IMR-90 (cell line): Measurements from ENCODE around the gene CFAP61. TPM values are rescaled to one million over a fixed set of nuclear protein-coding genes. Genes with fewer than 3 reads are reported as not detected.

Source experiments
- ATAC-seq: fragments of 200-7000 bp; cut with Tn5 transposase; 2 replicates; pipeline ENCODE4 v1.9.1; 2020; ENCODE audit warnings: low read depth, mild to moderate bottlenecking, moderate library complexity
- BruUV-seq: library from RNA; stranded (reverse); fragments of 400-500 nt; replicated peaks from 2 replicates; lab custom pipeline; 2021; lab: Mats Ljungman, UMichigan
- CTCF ChIA-PET: fragments of 300-600 bp; formaldehyde crosslinking; extraction: SDS; loops from one replicate; lab custom pipeline; 2021; ENCODE audit warnings: antibody characterized with exemption; lab: Yijun Ruan, JAX
- POLR2A ChIA-PET: fragments of 300-600 bp; sonication (Branson Sonifier 250); formaldehyde crosslinking; loops from one replicate; lab custom pipeline; 2022; ENCODE audit warnings: antibody characterized with exemption; ENCODE audit not compliant: unreplicated experiment; lab: Charles Lee
- DNase-seq: peaks from one replicate; pipeline ENCODE4 v3.0.0; 2013
- H2AFZ ChIP-seq: replicated peaks from 2 replicates; pipeline ENCODE3; 2013; ENCODE audit warnings: low read length, mild to moderate bottlenecking; ENCODE audit not compliant: poor library complexity
- H2AK5ac ChIP-seq: 2 replicates; pipeline ENCODE4 v1.6.1; 2013; ENCODE audit warnings: low read depth, low read length, inconsistent platforms
- H2AK9ac ChIP-seq: replicated peaks from 2 replicates; pipeline ENCODE3; 2013; ENCODE audit warnings: mild to moderate bottlenecking, low read depth, low read length, moderate library complexity; ENCODE audit not compliant: poor library complexity
- H2BK120ac ChIP-seq: 2 replicates; pipeline ENCODE4 v1.6.1; 2013; ENCODE audit warnings: low read depth, low read length, inconsistent platforms
- H2BK15ac ChIP-seq: 3 replicates; pipeline ENCODE4 v1.6.1; 2013; ENCODE audit warnings: low read depth, low read length, inconsistent platforms
- H2BK20ac ChIP-seq: 2 replicates; pipeline ENCODE4 v1.6.1; 2013; ENCODE audit warnings: low read depth, mild to moderate bottlenecking, inconsistent platforms, low read length, moderate library complexity
- H2BK5ac ChIP-seq: 2 replicates; pipeline ENCODE4 v1.6.1; 2013; ENCODE audit warnings: mild to moderate bottlenecking, low read depth, low read length, inconsistent platforms; ENCODE audit not compliant: poor library complexity, severe bottlenecking
- H3K14ac ChIP-seq: replicated peaks from 2 replicates; pipeline ENCODE4 v1.6.1; 2013; ENCODE audit warnings: low read depth, low read length, inconsistent platforms
- H3K18ac ChIP-seq: 2 replicates; pipeline ENCODE4 v1.6.1; 2013; ENCODE audit warnings: low read depth, low read length, control low read depth
- H3K23ac ChIP-seq: 2 replicates; pipeline ENCODE4 v1.6.1; 2013; ENCODE audit warnings: low read depth, low read length, inconsistent platforms
- H3K27ac ChIP-seq: 2 replicates; pipeline ENCODE4 v1.5.1; 2013; ENCODE audit warnings: mild to moderate bottlenecking, control low read depth, low read length; ENCODE audit not compliant: insufficient read depth
- H3K27me3 ChIP-seq: 2 replicates; pipeline ENCODE4 v1.6.1; 2013; ENCODE audit warnings: low read length; ENCODE audit not compliant: control insufficient read depth, insufficient read depth
- H3K36me3 ChIP-seq: 2 replicates; pipeline ENCODE4 v1.6.1; 2013; ENCODE audit warnings: low read length, mixed read lengths; ENCODE audit not compliant: control insufficient read depth, insufficient read depth
- H3K4ac ChIP-seq: 2 replicates; pipeline ENCODE4 v1.6.1; 2013; ENCODE audit warnings: low read depth, low read length, inconsistent platforms
- H3K4me1 ChIP-seq: 2 replicates; pipeline ENCODE4 v1.6.1; 2013; ENCODE audit warnings: low read length, mixed read lengths; ENCODE audit not compliant: control insufficient read depth, insufficient read depth
- H3K4me2 ChIP-seq: 2 replicates; pipeline ENCODE4 v1.6.1; 2013; ENCODE audit warnings: low read depth, mild to moderate bottlenecking, control low read depth, low read length, moderate library complexity
- H3K4me3 ChIP-seq: 2 replicates; pipeline ENCODE4 v1.5.1; 2013; ENCODE audit warnings: low read depth, mild to moderate bottlenecking, control low read depth, low read length, moderate library complexity; ENCODE audit not compliant: insufficient read depth
- H3K56ac ChIP-seq: 2 replicates; pipeline ENCODE4 v1.6.1; 2013; ENCODE audit warnings: low read length, inconsistent platforms; ENCODE audit not compliant: insufficient read depth; ENCODE audit errors: extremely low read depth
- H3K79me1 ChIP-seq, 2 experiments: 2 replicates each; pipeline ENCODE4 v1.6.1; 2013; ENCODE audit warnings: low read length in 2 of 2, inconsistent platforms in 1 of 2, low read depth in 1 of 2
- H3K9ac ChIP-seq: 2 replicates; pipeline ENCODE4 v1.6.1; 2013; ENCODE audit warnings: low read depth, low read length, control low read depth
- H3K9me1 ChIP-seq: 2 replicates; pipeline ENCODE4 v1.6.1; 2013; ENCODE audit warnings: low read length, inconsistent platforms; ENCODE audit not compliant: insufficient read depth
- H3K9me3 ChIP-seq: 2 replicates; pipeline ENCODE4 v1.6.1; 2013; ENCODE audit warnings: low read length; ENCODE audit not compliant: control insufficient read depth, insufficient read depth
- H4K20me1 ChIP-seq: 2 replicates; pipeline ENCODE4 v1.6.1; 2013; ENCODE audit warnings: low read length, inconsistent platforms; ENCODE audit not compliant: insufficient read depth
- H4K5ac ChIP-seq: 2 replicates; pipeline ENCODE4 v1.6.1; 2013; ENCODE audit warnings: mild to moderate bottlenecking, low read depth, low read length, control low read depth
- H4K8ac ChIP-seq, 2 experiments: 2 replicates each; pipeline ENCODE4 v1.6.1; 2013; ENCODE audit warnings: low read depth in 2 of 2, low read length in 2 of 2, control low read depth in 1 of 2, inconsistent platforms in 1 of 2
- H4K91ac ChIP-seq: 2 replicates; pipeline ENCODE4 v1.6.1; 2013; ENCODE audit warnings: low read depth, low read length, inconsistent platforms; ENCODE audit not compliant: insufficient read depth
- BHLHE40 ChIP-seq: fragments of 150-350 bp; IDR thresholded peaks from 2 replicates; pipeline ENCODE4 v1.6.1; 2016; ENCODE audit warnings: mild to moderate bottlenecking, low read depth, low read length
- CEBPB ChIP-seq: IDR thresholded peaks from 2 replicates; pipeline ENCODE4 v1.6.1; 2012; ENCODE audit warnings: low read depth, low read length, improper control_type of control experiment
- CHD1 ChIP-seq: IDR thresholded peaks from 2 replicates; pipeline ENCODE4 v1.6.1; 2012; ENCODE audit warnings: low read depth, low read length, improper control_type of control experiment
- RCOR1 ChIP-seq: IDR thresholded peaks from 2 replicates; pipeline ENCODE4 v1.6.1; 2012; ENCODE audit warnings: mild to moderate bottlenecking, low read length, improper control_type of control experiment; ENCODE audit not compliant: insufficient replicate concordance
- RFX5 ChIP-seq: IDR thresholded peaks from 2 replicates; pipeline ENCODE4 v1.8.0; 2012; ENCODE audit warnings: low read depth, mild to moderate bottlenecking, low read length, moderate library complexity
- WGBS, 2 experiments: methylation state at CpG; one replicate each; pipeline versions ENCODE4 v1.1.5 to v1.1.7; 2013; ENCODE audit warnings: missing lambda C conversion rate in 2 of 2; ENCODE audit not compliant: insufficient read length in 1 of 2; ENCODE audit errors: extremely low coverage in 2 of 2; 5-methylcytosine and 5-hydroxymethylcytosine counted together
- dilution Hi-C: fragments of 300-500 bp; cut with HindIII; formaldehyde crosslinking; loops from one replicate; pipeline ENCODE4 v1.14.3; 2018; ENCODE audit warnings: low sequenced_read_pairs; ENCODE audit not compliant: unreplicated experiment
- in situ Hi-C: fragments of 300-500 bp; cut with MboI; formaldehyde crosslinking; loops from 3 replicates; pipeline ENCODE4 v1.14.3; 2019; ENCODE audit warnings: low sequenced_read_pairs, inconsistent platforms, mixed read lengths
- intact Hi-C: fragments of 100-400 bp; cut with micrococcal nuclease; formaldehyde crosslinking; loops from 2 replicates; pipeline ENCODE4 v1.10.0; 2022
- polyA plus RNA-seq, 3 experiments: library from polyadenylated mRNA; depleted of rRNA; stranded (reverse); fragments of >200 nt; gene quantifications; 2 replicates each; pipeline ENCODE4 v1.2.3, GENCODE V29; 2012; ENCODE audit warnings: low replicate concordance in 1 of 3
- total RNA-seq: library from RNA; depleted of rRNA; stranded (reverse); fragments of >200 nt; gene quantifications from 2 replicates; pipeline ENCODE4 v1.2.3, GENCODE V29; 2012
- TF ChIP-seq, protein P1 (sequence below): fragments of 150-350 bp; IDR thresholded peaks from 2 replicates; pipeline ENCODE4 v1.6.1; 2016; ENCODE audit warnings: low read depth, mild to moderate bottlenecking, low read length, moderate library complexity, borderline replicate concordance
- TF ChIP-seq, protein P2 (sequence below): fragments of 150-350 bp; IDR thresholded peaks from 2 replicates; pipeline ENCODE4 v1.6.1; 2017; ENCODE audit warnings: mild to moderate bottlenecking, antibody characterized with exemption, low read length, low read depth

CFAP61 gene
- total and polyA plus RNA-seq, 2 of the 4 experiments (the other 2 are of a cell fraction) = 0.07 TPM; not detected in 1

- TF ChIP-seq, protein P1, sequence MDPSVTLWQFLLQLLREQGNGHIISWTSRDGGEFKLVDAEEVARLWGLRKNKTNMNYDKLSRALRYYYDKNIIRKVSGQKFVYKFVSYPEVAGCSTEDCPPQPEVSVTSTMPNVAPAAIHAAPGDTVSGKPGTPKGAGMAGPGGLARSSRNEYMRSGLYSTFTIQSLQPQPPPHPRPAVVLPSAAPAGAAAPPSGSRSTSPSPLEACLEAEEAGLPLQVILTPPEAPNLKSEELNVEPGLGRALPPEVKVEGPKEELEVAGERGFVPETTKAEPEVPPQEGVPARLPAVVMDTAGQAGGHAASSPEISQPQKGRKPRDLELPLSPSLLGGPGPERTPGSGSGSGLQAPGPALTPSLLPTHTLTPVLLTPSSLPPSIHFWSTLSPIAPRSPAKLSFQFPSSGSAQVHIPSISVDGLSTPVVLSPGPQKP = no peak
- TF ChIP-seq CEBPB (no peak), RFX5 (no peak), CHD1 (no peak), BHLHE40 (no peak), RCOR1 (no peak)
- TF ChIP-seq, protein P2, sequence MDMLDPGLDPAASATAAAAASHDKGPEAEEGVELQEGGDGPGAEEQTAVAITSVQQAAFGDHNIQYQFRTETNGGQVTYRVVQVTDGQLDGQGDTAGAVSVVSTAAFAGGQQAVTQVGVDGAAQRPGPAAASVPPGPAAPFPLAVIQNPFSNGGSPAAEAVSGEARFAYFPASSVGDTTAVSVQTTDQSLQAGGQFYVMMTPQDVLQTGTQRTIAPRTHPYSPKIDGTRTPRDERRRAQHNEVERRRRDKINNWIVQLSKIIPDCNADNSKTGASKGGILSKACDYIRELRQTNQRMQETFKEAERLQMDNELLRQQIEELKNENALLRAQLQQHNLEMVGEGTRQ = no peak
- DNase-seq (no peak), ATAC-seq (no peak)
- H3K9me3 ChIP-seq = peaks cover 3% of the 10 kb centered on the region
- H2AFZ ChIP-seq = no peak overlapping the region
- no peak overlapping the region for H2AK5ac ChIP-seq
- no peak overlapping the region for H2BK5ac ChIP-seq
- H4K8ac ChIP-seq = no peak overlapping the region
- no peak overlapping the region for H2BK20ac ChIP-seq
- intact Hi-C loops (no loop called here), in situ Hi-C loops (no loop called here), dilution Hi-C loops (no loop called here)
- H3K4me1 ChIP-seq = no peaks in the 10 kb centered on the region
- H3K4ac ChIP-seq = no peak overlapping the region
- no TSS peak for BruUV-seq
- no peak overlapping the region for H3K56ac ChIP-seq
- no peak overlapping the region for H3K4me3 ChIP-seq
- no peaks in the 10 kb centered on the region for H4K20me1 ChIP-seq
- WGBS, 2 experiments = 40% methylated on average over 2 of the region's 8 CpGs; no CpG with 5 or more reads in 1 of the 2 experiments
- no peaks in the 10 kb centered on the region for H3K36me3 ChIP-seq
- no peak overlapping the region for H3K9ac ChIP-seq
- no peaks in the 10 kb centered on the region for H3K9me1 ChIP-seq
- ChIA-PET POLR2A (no interaction called here), CTCF (no interaction called here)
- no peak overlapping the region for H2BK120ac ChIP-seq
- H3K79me1 ChIP-seq = no peaks in the 10 kb centered on the region
- no peak overlapping the region for H3K18ac ChIP-seq
- no peak overlapping the region for H3K14ac ChIP-seq
- H3K4me2 ChIP-seq = no peak overlapping the region
- no peak overlapping the region for H3K27ac ChIP-seq
- no peak overlapping the region for H2AK9ac ChIP-seq
- H4K5ac ChIP-seq = no peak overlapping the region
- H3K27me3 ChIP-seq = peaks cover 56% of the 10 kb centered on the region
- H2BK15ac ChIP-seq = no peak overlapping the region
- no peak overlapping the region for H3K23ac ChIP-seq
- no peak overlapping the region for H4K91ac ChIP-seq
Observed at GRCh38 chr20:20375862-20376261, 323.5 kb downstream of the CFAP61 start.
